HG03457 (cell line): ENCODE results near the gene MGAT2.
"Not testable (repeated sequence)": the region's sequence is repeated elsewhere in the genome, so short reads cannot be mapped to it uniquely, and the experiment has no call there.

Experiments
- ATAC-seq: cut with Tn5 transposase; IDR thresholded peaks from one replicate; pipeline ENCODE4 v1.9.1; 2021; ENCODE audit warnings: moderate number of reproducible peaks; ENCODE audit not compliant: unreplicated experiment

MGAT2 gene

DNA sequence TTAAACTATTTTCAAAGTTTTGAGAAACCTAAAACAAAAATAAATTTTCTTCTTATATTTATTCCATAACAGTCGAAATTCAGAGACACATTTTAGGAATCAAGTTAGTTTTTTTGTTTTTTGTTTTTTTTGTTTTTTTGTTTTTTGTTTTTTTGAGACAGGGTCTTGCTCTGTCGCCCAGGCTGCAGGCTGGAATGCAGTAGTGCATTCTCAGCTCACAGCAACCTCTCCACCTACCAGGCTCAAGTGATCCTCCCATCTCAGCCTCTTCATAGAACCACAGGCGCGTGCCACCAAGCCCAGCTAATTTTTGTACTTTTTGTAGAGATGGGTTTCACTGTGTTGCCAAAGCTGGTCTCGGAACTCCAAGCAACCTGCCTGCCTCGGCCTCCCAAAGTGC lies 32.9 kb downstream of the MGAT2 start:
- no peak for ATAC-seq

DNA sequence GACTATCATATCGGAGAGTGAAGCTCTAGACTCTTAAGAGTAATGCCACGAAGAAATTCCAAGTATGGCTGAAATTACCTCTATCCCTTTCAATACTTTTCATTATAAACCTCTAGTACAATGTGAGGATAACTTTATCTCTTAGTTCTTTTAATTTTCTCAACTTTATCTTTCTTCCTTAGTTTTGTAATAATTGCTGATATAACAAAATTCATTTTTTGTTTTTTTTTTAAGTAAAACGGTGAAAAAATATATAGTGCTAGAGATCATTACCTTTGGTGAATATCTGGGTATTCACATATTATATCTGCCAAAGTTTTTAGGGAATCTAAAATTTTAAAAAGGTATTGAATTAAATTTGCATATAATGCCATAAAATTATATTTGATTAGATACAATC lies 33.9 kb downstream of the MGAT2 start:
- no peak for ATAC-seq

DNA sequence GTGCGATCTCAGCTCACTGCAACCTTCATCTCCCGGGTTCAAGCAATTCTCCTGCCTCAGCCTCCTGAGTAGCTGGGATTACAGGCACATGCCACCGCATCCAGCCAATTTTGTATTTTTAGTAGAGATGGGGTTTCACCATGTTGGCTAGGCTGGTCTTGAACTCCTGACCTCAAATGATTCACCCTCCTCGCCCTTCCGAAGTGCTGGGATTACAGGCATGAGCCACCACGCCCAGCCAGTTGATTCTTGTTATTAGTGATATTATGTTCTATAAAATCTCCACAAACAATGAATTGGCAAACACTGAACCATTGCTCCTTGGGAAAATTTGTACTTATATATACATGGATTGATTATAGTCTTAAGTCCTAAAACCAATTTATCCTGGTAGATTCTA lies 36.9 kb downstream of the MGAT2 start:
- not testable (repeated sequence) for ATAC-seq

DNA sequence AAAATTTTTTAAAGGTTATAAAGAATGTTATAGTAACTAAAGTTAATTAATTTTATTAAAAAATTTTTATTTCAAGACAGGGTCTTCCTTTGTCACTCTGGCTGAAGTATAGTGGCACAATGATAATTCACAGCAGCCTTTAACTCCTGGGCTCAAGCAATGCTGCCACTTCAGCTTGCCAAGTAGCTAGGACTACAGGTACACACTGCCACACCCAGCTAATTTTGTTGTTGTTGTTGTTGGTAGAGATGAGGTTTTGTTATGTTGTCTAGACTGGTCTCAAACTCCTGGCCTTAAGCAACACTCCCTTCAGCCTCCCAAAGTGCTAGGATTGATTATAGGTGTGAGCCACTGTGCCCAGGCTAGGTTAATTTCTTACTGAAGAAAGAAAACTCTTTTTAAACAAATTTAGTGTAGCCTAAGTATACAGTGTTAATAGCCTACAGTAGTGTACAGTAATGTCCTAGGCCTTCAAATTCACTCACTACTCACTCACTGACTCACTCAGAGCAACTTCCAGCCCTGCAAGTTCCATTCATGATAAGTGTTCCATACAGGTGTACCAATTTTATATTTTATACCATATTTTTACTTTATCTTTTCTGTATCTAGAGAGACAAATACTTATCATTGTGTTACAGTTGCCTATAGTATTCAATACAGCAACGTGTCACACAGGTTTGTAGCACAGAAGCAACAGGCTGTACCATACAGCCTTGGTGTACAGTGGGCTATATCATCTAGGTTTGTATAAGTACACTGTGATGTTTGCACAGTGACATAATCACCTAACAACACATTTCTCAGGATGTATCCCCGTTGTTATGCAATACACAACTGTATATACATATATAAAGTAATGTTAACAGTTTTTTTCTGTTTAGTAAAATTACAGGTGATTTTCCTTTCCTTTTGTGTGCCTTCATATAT lies 39.2 kb downstream of the MGAT2 start:
- no peak for ATAC-seq

DNA sequence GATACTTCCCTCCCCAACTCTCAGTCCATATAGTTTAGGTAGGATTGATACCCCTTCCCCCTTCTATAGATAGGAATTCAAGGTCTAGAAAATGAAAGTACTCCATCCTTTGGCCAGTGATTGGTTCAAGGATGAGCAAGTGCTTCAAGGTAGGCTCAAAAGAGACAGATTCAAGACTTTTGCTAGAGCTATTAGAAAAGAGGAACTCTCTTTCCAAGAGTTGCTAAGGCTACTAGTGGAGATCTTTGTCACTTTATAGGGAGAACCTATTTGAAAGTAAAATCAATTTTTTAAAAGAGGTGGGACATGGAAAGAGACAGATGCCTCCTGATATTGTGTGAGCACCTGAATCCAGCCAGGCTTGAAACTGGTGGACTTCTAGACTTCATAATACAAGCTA lies 49.9 kb downstream of the MGAT2 start:
- ATAC-seq: no peak
